MM.1S (cell line): Measurements from ENCODE around the gene HYDIN.

ENCODE experiments used
- EZH2phosphoT487 ChIP-seq: fragments of 300-600 bp; sonication (generic); IDR thresholded peaks from 2 replicates; pipeline ENCODE4 v1.6.1; 2018; ENCODE audit warnings: antibody characterized with exemption, low read length
- TF ChIP-seq, protein P1 (sequence below): fragments of 300-600 bp; sonication (generic); IDR thresholded peaks from 2 replicates; pipeline ENCODE4 v1.5.1; 2016; ENCODE audit warnings: antibody characterized with exemption, low read length, mixed read lengths

DNA sequence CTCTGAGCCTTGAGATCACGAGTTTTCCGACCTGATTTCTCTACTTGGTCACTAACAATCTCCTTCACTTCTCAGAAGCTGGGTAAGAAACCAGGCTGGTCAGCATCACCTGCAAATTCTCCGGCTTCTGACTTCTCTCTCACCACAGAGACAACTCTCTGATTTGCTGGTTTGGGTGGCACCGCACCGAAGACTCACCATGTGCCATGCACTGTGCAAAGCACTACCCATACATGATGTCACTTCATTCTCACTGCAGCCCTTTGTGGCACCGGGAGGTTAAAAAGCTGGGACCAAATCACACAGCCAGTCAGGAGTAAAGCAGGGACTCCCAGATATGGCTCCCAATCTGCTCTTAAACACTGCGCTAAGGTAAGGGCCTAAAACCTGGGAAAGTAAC, 430.2 kb downstream of the HYDIN start:
- TF ChIP-seq, protein P1, sequence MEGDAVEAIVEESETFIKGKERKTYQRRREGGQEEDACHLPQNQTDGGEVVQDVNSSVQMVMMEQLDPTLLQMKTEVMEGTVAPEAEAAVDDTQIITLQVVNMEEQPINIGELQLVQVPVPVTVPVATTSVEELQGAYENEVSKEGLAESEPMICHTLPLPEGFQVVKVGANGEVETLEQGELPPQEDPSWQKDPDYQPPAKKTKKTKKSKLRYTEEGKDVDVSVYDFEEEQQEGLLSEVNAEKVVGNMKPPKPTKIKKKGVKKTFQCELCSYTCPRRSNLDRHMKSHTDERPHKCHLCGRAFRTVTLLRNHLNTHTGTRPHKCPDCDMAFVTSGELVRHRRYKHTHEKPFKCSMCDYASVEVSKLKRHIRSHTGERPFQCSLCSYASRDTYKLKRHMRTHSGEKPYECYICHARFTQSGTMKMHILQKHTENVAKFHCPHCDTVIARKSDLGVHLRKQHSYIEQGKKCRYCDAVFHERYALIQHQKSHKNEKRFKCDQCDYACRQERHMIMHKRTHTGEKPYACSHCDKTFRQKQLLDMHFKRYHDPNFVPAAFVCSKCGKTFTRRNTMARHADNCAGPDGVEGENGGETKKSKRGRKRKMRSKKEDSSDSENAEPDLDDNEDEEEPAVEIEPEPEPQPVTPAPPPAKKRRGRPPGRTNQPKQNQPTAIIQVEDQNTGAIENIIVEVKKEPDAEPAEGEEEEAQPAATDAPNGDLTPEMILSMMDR, result no peak
- no peak for TF ChIP-seq EZH2phosphoT487
